ENCODE results near the gene FNDC10.

DNA sequence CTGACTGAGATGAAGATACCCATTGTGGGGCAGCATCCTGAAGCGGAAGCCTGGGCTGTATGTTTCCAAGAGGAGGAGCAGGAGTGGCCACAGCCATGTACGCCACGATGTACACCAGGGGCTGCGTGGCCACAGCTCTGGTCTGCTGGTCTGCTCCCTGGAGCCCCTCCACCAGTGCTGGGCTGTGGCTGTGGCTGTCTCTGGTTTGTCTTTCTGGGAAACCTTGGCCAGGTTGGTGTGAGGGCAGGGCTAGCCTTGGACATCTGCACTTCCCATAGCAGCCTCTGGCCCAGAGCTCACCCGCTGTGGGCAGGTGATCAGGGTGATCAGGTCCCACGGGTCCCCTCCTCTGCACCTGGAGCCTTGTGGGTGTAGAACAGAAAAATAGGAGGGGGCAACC is 18.0 kb upstream of the FNDC10 start:
- TF ChIP-seq BHLHE40 (IDR thresholded peaks at IDR 0.05; ENCODE audit: borderline replicate concordance) (no peak), SP1 (IDR thresholded peaks at IDR 0.05) (no peak), ELF4 (IDR thresholded peaks at IDR 0.05) (no peak), TARDBP (IDR thresholded peaks at IDR 0.05) (no peak), FOXM1 (IDR thresholded peaks at IDR 0.05; ENCODE audit: borderline replicate concordance) (no peak), LEF1 (IDR thresholded peaks at IDR 0.05; ENCODE audit: borderline replicate concordance) (no peak), CTBP1 (IDR thresholded peaks at IDR 0.05; ENCODE audit: borderline replicate concordance) (no peak)

All from HEK293T (cell line).